Endodermal cell (in vitro differentiated cells): ENCODE results near the gene C1orf167. TPM values are rescaled to one million over a fixed set of nuclear protein-coding genes. Genes with fewer than 3 reads are reported as not detected.

Experiments
- DNase-seq: peaks from one replicate; pipeline ENCODE4 v3.0.0-alpha.2; 2017
- H3K27ac ChIP-seq: 2 replicates; pipeline ENCODE4 v1.5.1; 2013; ENCODE audit warnings: mild to moderate bottlenecking, low read depth, low read length, moderate library complexity
- H3K27me3 ChIP-seq: 2 replicates; pipeline ENCODE4 v1.6.1; 2013; ENCODE audit warnings: mild to moderate bottlenecking, low read length, moderate library complexity; ENCODE audit not compliant: insufficient read depth, control insufficient read depth, poor library complexity, severe bottlenecking
- H3K36me3 ChIP-seq: 2 replicates; pipeline ENCODE4 v1.7.0; 2013; ENCODE audit warnings: mild to moderate bottlenecking, low read length, moderate library complexity; ENCODE audit not compliant: control insufficient read depth, insufficient read depth
- H3K4me1 ChIP-seq: one replicate; pipeline ENCODE4 v1.7.0; 2013; ENCODE audit warnings: low read length; ENCODE audit not compliant: control insufficient read depth, insufficient read depth
- H3K4me3 ChIP-seq: 2 replicates; pipeline ENCODE4 v1.5.1; 2013; ENCODE audit warnings: mild to moderate bottlenecking, low read length, moderate library complexity
- H3K9ac ChIP-seq: 2 replicates; pipeline ENCODE4 v1.6.1; 2013; ENCODE audit warnings: mild to moderate bottlenecking, low read length, moderate library complexity; ENCODE audit not compliant: poor library complexity, severe bottlenecking; ENCODE audit errors: extremely low read depth
- H3K9me3 ChIP-seq: 2 replicates; pipeline ENCODE4 v1.6.1; 2013; ENCODE audit warnings: mild to moderate bottlenecking, low read length, moderate library complexity; ENCODE audit not compliant: control insufficient read depth
- H3K27ac Mint-ChIP-seq: 2 replicates; pipeline ENCODE4 v1.8.0; 2020; ENCODE audit warnings: mixed read lengths
- H3K27me3 Mint-ChIP-seq: 2 replicates; pipeline ENCODE4 v1.8.0; 2021; ENCODE audit warnings: mild to moderate bottlenecking, mixed read lengths; ENCODE audit not compliant: insufficient read depth
- H3K36me3 Mint-ChIP-seq: 2 replicates; pipeline ENCODE4 v1.8.0; 2020; ENCODE audit warnings: low read depth, mixed read lengths
- H3K4me1 Mint-ChIP-seq: 2 replicates; pipeline ENCODE4 v1.8.0; 2020; ENCODE audit warnings: mixed read lengths
- H3K4me3 Mint-ChIP-seq: 2 replicates; pipeline ENCODE4 v1.8.0; 2020; ENCODE audit warnings: mild to moderate bottlenecking, moderate library complexity, mixed read lengths
- H3K9me3 Mint-ChIP-seq: 2 replicates; pipeline ENCODE4 v1.8.0; 2020; ENCODE audit warnings: mild to moderate bottlenecking, mixed read lengths
- CTCF ChIP-seq: fragments of 200-600 bp; sonication (generic); conservative IDR thresholded peaks from 2 replicates; pipeline ENCODE4 v1.5.0; 2021; ENCODE audit warnings: antibody characterized with exemption, mild to moderate bottlenecking
- WGBS, 2 experiments: methylation state at CpG; one replicate each; pipeline versions ENCODE4 v1.1.5 to v1.1.7; 2013; ENCODE audit warnings: missing lambda C conversion rate in 2 of 2, mixed read lengths in 1 of 2; ENCODE audit not compliant: insufficient coverage in 1 of 2, insufficient read length in 1 of 2; 5-methylcytosine and 5-hydroxymethylcytosine counted together
- total RNA-seq, 2 donors: library from RNA; stranded (reverse); fragmentation: NEBNext Ultra II Directional in 1 of 2; extraction: Animal tissue kit (Norgen Biotek cat#: 25700) in 1 of 2; gene quantifications; 2 replicates in 1 of 2; 3 replicates in 1 of 2; pipeline ENCODE4 v1.2.1, GENCODE V29; 2021

C1orf167 gene
- total RNA-seq, 2 donors from 2014 or later: 0.95 to 1.4 TPM

DNA sequence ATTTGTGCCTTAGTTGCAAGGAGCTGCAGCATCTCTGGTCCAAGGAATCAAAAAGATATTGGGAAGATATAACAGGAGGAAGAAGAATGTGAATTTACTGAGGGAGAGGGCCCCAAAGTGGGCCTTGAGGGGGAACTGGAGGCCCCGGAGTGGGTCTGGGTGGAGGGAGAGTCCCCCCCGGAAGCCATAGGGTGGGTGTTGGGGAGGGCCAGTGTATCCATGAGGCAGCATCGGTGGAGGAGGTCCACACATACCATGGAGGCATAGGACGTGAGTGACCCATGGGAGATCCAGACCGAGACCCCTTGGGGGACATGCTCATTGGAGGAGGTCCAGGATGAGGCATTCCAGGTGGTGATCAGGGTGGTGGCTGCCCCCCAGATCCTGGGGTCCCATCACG lies 708 bp upstream of the C1orf167 start:
- no peaks in the 10 kb centered on the region for H3K9me3 ChIP-seq
- H3K27ac Mint-ChIP-seq: no peak overlapping the region
- no peak overlapping the region for H3K4me3 ChIP-seq
- no peak overlapping the region for H3K9ac ChIP-seq
- 81 to 89% methylated on average over 3 to 6 of the region's 6 CpGs for WGBS, 2 experiments
- no peaks in the 10 kb centered on the region for H3K4me1 ChIP-seq
- no peaks in the 10 kb centered on the region for H3K36me3 Mint-ChIP-seq
- no peak for TF ChIP-seq CTCF
- peaks cover 15% of the 10 kb centered on the region for H3K27me3 ChIP-seq
- no peaks in the 10 kb centered on the region for H3K9me3 Mint-ChIP-seq
- no peak overlapping the region for H3K27ac ChIP-seq
- no peak overlapping the region for H3K4me3 Mint-ChIP-seq
- no peak for DNase-seq
- H3K36me3 ChIP-seq: no peaks in the 10 kb centered on the region
- H3K27me3 Mint-ChIP-seq: peaks cover 57% of the 10 kb centered on the region
- peaks cover 7% of the 10 kb centered on the region for H3K4me1 Mint-ChIP-seq

- H3K36me3 ChIP-seq: no peaks in the 10 kb centered on the region
- peaks cover 15% of the 10 kb centered on the region for H3K27me3 ChIP-seq
- no peaks in the 10 kb centered on the region for H3K4me1 ChIP-seq
- no peak overlapping the region for H3K9ac ChIP-seq
- H3K4me3 ChIP-seq: no peak overlapping the region
- Mint-ChIP-seq H3K4me3 (no peak overlapping the region), H3K27ac (no peak overlapping the region), H3K4me1 (peaks cover 7% of the 10 kb centered on the region), H3K36me3 (no peaks in the 10 kb centered on the region), H3K9me3 (no peaks in the 10 kb centered on the region), H3K27me3 (peaks cover 49% of the 10 kb centered on the region)
- H3K9me3 ChIP-seq: no peaks in the 10 kb centered on the region
- DNase-seq: no peak
- WGBS, 2 experiments: 96% methylated on average over 3 of the region's 3 CpGs
- H3K27ac ChIP-seq: no peak overlapping the region
- TF ChIP-seq CTCF: no peak
These were observed 2.1 kb downstream of the C1orf167 start for GRCh38 chr1:11764115-11764514.

- TF ChIP-seq CTCF: no peak
- DNase-seq: no peak
- no peaks in the 10 kb centered on the region for H3K4me1 ChIP-seq
- H3K4me3 ChIP-seq: no peak overlapping the region
- no peak overlapping the region for H3K27ac ChIP-seq
- H3K9ac ChIP-seq: no peak overlapping the region
- Mint-ChIP-seq H3K4me3 (no peak overlapping the region), H3K27ac (no peak overlapping the region), H3K4me1 (peaks cover 7% of the 10 kb centered on the region), H3K9me3 (no peaks in the 10 kb centered on the region), H3K27me3 (peaks cover 46% of the 10 kb centered on the region), H3K36me3 (no peaks in the 10 kb centered on the region)
- no peaks in the 10 kb centered on the region for H3K9me3 ChIP-seq
- H3K36me3 ChIP-seq: no peaks in the 10 kb centered on the region
- peaks cover 15% of the 10 kb centered on the region for H3K27me3 ChIP-seq
- 92 to 93% methylated on average over 4 to 7 of the region's 7 CpGs for WGBS, 2 experiments
These were observed 2.5 kb downstream of the C1orf167 start for GRCh38 chr1:11764519-11764918.
